ENCODE data around the gene PRPH2.
"Not testable (repeated sequence)": the region's sequence is repeated elsewhere in the genome, so short reads cannot be mapped to it uniquely, and the experiment has no call there.

PRPH2 gene

DNA sequence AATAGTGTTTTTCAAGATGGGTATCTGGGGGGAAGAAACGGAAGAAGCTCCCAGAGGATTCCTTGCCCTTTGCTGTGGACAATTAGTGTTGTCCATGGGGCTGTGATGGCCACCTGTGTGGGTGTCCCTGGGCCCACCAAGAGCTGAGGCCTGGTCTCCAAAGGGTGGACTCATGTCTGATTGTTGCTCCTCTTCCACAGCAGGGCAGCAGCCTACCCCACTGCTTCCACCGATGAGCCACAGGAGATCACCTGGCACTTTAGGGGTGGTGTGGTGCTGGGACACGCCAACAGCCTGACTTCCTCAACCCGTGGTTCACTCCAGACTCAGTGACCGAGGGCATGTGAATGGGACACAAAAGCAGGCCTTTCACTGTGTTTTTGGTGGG is 25.1 kb downstream of the PRPH2 start:
- no peak for DNase-seq

DNA sequence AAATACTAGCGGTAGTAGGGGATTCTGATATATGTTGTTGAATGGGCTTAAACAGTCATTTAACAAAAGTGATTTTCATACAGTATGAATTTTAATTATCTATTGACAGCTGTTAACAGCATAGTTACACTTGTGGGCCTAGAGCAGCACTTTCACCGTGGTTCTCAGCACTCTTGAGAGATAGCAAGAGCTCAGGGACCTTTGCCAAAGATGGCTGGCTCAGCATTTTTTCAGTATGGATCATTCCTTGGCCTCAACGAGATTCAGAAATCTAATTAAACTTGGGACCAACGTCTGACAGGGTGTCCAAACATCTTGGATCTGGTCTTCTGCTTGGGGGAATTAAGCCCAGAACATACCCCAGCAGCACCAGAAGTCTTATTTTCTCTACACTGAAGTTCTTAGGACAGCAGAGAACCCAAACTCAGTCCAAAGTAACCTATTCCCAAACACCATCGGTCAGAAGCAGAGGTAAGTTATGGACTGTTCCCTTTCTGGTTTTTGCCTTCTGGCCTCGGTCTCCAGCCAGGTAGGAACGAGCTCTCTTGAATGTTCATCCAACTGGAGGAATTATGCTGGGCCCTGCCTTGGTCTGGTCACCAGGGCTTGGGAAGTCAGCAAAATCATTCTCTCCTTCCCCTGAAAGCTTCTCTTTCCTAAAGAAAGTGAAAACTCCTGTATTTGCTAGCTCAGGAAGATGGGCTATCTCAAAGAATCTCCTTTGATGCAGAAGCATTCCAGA is 25.7 kb downstream of the PRPH2 start:
- DNase-seq, result no peak

DNA sequence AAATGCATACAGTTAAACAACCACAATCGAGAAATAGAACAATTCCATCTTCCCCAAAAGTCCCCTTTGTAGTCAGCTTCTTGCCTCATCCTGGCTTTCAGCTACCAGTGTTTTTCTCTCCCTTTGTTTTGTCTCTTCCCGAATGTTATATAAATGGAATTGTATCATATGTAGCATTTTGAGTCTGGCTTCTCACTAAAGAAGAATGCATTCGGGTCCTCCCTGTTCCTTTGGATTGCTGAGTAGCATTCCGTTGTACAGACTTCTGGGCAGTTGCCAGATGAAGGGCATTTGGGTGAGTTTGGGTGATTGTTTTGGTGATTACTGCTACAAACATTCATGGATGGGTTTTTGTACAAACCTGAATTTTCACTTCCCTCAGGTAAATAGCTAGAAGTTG is 27.8 kb downstream of the PRPH2 start:
- DNase-seq, result peak; percentile 30

DNA sequence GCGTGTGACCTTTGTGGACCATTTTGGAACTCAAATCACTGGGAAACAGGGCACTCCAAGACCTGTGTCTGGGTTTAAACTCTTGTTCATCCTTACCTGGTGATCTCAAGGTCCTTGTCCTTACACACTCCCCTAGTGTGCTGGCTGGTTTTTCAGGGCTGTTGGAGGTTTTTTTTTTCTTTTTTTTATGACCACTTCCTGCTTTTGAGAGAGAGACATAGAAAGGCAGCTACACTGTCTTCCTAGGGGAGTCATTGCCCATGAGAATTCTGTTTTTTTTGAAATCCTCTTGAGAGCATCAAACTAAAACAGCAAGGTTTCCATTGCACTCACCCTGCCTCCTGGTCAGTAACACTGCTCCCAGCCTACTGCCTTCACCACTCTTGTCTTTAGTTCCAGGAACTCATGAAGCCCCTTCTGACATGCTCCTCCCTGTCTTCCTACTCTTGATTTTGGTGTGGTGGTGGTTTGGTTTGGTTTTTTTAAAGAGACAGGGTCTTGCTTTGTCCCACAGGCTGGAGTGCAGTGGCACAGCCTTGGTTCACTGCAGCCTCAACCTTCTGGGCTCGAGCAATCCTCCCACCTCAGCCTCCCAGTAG is 28.6 kb downstream of the PRPH2 start:
- DNase-seq, result no peak

DNA sequence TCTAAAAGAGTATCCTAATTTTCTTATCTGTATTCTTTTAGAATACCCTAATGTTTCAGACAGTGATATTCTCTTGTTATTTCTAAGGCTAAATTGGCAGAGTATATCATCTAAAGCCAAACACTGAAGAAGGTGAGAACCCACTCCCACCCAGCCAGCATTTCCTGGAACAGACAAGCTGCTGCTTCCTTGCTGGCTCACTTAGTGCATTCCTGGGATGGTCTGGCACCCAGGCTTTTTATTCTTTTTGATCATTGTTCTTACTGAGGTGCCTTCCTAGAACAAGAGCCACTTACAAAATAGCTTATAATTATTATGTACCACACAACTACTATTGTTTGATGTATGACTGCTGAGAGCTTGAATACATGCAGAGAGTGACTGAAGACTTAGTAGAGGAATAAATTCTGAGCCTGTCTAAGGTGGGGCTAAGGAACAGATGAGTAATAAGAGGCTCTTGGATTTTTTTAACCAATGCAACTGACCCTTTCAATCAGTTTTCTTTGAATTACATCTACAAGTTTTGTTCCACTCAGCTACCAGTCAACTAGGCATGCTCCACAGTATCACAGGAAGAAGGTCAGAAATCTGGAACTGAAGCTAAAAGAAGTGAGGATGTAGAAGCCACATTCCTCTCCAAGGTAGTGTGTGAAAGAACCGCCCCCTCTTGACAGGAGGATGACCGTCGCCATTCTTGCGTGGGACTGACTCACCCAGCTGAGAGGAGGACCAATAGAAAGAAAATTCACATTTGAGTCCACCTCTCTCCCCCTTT is 30.1 kb downstream of the PRPH2 start:
- DNase-seq, result peak; percentile 91

DNA sequence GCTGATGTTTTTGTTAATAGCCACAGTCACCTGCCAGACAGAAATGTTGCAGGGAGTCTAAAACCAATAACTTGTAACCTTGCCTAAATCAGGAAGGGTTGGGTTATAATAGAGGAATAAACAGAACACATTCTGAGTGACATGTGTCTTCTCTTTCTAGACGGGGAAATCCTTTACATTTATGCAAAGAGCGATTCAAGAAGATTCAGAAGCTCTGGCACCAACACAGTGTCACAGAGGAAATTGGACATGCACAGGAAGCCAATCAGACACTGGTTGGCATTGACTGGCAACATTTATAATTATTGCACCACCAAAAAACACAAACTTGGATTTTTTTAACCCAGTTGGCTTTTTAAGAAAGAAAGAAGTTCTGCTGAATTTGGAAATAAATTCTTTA is 31.5 kb downstream of the PRPH2 start:
- DNase-seq, result no peak

DNA sequence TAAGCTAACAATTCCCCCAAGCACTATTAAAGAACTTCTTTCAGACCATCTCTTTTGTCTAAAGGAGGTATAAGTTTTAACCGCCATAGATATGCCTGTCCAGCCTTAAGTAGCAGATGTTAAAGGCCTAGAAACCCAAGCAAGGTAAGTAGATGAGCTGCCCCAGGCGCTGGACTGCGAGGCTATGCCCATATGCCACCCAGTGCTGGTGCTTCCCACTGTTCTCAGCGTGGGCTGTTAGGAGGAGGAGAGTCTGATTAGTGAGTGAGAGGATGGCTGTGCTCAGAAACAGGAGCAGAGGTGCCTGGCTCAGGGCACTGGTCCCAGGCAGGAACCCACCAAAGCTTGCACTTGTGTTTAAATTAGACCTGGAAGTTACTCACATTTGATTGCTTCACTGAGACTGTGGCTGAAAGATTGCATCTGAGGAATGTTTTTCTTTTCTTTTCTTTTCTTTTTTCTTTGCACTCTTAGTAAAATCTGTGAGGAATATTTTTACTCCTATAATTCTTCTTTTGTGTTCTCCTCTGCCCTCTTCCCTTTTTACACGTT is 32.2 kb downstream of the PRPH2 start:
- no peak for DNase-seq

DNA sequence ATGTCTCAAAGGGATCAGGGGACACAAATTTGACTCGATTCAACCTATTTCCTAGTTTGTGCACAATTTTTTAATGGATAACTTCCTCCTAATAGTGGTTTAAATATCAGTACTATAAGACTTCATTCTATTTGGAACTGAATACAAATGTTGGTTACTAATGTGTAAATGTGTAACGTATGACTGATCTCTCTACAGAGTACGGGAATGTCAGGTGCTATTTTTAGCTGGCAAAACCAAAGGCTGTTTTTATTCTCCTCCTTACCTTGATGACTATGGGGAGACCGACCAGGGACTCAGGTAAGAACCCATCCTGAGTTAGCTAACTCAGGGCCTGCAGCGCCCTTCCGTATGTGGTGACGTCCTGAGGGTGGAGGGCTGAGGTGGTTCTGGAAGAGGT is 33.0 kb downstream of the PRPH2 start:
- DNase-seq, result peak; percentile 16

DNA sequence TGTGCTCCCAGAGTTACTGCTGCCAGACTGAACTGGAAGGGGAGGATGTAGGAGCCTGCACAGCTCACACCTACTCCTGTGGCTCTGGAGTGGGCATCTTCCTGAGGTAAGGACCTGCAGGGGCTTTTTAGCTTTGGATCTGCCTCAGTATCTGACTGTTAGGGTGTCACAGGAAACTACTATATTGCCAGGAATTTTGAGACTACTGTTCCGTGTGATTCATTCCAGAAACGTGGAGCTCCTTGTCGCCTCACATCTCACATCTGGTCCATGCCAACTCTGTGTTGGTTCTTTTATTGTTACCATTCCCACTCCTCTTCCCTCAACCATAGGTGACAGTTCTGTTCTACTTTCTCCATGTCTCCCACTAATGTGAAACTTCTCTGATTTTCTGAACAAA is 34.1 kb downstream of the PRPH2 start:
- no peak for DNase-seq

DNA sequence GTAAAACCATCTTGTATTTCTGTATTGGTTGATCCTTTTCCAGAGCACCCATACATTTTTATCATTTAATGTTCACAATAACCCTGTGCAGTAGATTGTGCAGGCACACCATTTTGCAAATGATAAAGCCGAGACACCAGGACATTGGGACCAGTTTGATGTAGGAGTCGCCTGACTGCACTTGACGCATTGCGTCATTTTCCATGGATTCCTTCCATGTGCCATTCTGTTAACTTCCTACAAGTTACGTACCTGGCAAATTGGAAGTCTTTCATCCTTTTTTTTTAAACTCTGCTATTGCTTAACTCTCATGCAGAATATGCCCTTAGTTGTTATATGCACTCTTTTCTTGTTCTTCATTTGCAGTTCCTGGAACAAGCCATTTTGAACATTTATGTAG is 43.0 kb downstream of the PRPH2 start:
- no peak for DNase-seq

DNA sequence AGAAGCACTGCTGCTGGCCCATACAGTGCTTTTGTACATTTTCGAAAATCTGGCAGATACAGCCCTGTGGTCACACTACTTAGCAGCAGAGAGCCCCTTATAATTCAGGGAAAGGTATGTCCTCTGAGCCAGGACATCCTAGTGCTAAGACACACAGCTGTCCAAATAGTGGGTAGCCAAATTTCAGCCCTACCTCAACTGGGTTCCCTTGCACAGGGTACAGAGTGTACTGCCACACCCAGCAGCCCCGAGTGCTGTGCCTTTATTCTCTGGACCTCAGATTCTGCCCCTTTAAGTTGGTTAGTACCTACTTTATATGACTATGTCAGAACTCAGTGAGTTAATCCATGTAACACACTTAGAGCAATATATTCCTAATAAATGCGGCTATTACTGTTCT is 47.6 kb downstream of the PRPH2 start:
- no peak for DNase-seq

DNA sequence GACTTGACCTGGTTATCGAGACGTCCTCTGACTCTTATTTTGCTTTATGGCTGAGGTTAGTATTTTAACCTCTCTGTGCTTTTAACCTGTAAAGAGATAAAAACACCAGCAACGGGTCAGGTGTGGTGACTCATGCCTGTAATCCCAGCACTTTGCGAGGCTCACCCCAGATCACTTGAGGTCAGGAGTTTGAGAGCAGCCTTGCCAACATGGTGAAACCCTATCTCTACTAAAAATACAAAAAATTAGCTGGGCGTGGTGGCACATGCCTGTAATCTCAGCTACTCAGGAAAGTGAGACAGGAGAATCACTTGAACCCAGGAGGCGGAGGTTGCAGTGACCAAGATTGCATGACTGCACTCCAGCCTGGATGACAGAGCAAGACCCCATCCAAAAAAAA is 48.0 kb downstream of the PRPH2 start:
- DNase-seq, result not testable (repeated sequence)

DNA sequence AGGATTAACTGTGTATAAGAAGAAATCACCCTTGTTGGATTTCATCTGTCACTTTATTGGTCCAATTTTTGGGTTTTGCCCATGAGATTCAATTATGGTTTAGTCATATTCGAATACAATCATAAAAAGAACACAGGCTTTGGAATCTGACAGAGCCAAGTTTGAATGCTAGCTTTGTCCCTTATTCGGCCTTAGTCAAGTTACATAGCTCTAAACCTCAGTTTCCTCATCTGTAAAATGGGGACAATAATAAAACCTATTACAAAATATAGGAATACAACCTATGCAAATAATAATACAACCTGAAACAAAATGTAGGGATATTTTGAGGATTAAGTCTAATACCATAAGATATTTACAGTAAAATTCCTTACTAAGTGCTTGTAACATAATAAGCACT is 57.7 kb downstream of the PRPH2 start:
- DNase-seq, result no peak

DNA sequence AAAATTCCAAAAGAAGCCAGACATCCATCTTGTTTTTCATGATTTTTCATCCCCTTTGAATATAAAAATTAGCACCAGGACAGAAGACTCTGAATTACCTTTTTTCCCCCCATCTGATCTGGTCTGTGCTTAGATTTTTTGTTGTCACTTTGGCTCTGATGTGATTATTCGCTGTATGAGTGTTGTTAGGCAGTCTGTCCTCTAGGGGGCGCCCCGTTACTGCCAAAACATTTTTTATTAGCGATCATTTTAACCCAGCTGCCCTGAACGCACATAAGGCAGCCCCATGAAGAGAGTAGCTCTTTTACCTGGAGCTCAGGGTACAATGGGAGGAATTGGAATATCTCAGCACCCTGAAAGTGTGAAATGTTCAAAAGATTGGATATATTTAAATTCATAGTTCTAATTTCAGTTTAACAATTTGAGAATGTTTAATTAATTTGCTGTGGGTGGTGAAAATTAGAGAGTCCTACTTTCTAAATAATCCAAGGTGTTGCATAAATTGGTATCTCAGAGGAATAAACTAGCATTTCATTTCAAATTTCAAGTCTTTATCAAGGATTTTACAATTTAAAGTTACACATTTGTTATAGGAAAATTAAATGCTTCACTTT is 60.8 kb downstream of the PRPH2 start:
- peak; percentile 62 for DNase-seq

DNA sequence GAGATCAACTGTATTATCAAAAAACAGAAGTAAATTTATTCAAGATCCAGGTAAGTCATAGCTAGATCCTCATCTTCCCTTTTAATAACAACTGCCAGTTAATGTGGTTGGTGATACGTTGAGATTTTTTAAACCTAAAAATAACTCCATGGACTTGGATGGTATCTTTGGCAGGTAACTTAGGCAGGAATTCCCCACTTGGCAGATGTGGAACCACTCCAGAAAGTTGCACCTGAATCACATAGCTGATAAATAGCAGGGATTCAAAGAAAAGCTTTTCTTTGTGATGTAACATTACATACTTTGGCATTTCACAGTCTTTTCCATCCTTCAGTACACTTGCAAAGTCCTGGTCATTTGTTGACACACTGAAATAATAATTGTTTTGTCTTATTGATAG is 62.6 kb downstream of the PRPH2 start:
- no peak for DNase-seq

DNA sequence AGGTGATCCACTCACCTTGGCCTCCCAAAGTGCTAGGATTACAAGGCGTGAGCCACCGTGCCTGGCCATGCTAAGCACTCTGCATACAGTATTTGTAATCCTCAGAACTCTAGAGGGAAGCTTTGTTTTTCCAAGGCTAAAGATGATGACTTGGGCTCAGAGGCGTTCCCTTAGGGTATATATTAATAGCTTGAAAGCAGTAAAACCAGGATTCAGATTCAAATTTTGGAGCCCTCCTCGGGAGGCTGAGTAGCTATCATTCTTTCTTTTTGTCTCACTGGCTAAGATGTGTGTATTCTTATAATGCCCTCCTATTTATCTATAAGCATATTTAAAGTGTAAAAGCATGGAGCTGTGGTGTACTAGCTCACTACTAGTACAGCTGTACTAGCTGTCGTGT is 68.5 kb downstream of the PRPH2 start:
- no peak for DNase-seq

DNA sequence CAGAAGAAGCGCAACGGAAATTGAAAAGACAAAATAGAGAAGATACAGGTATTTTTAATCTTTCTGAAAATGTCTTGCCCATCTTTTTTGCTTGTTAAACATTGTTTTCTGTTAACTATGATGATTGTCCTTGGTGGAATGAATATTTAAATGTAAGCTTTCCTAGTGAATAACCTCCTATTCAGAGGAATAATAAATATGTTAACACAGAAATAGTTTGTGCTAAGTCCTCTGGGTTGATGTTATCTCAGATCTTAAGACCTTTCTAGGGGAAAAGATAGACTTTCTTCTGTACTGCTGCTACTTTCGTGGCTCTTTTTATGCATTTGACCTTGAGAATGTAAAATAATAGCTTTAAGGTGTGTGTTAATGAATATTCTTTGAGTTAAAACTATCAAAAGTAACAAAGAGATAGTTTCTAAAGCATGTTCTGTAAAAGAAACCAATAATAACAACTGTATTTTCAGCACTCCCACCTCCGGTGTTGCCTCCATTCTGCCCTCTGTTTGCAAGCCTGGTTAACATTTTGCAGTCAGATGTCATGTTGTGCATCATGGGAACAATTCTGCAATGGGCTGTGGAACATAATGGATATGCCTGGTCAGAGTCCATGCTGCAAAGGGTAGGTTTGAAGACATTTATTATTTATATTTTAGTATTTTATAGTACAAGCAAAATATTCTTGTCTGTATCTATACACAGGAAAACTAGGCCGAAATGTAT is 70.2 kb downstream of the PRPH2 start:
- no peak for DNase-seq

Measured in kidney glomerular epithelial cell (primary cell).